ENCODE data around the gene TNP2.

TNP2 gene

DNA sequence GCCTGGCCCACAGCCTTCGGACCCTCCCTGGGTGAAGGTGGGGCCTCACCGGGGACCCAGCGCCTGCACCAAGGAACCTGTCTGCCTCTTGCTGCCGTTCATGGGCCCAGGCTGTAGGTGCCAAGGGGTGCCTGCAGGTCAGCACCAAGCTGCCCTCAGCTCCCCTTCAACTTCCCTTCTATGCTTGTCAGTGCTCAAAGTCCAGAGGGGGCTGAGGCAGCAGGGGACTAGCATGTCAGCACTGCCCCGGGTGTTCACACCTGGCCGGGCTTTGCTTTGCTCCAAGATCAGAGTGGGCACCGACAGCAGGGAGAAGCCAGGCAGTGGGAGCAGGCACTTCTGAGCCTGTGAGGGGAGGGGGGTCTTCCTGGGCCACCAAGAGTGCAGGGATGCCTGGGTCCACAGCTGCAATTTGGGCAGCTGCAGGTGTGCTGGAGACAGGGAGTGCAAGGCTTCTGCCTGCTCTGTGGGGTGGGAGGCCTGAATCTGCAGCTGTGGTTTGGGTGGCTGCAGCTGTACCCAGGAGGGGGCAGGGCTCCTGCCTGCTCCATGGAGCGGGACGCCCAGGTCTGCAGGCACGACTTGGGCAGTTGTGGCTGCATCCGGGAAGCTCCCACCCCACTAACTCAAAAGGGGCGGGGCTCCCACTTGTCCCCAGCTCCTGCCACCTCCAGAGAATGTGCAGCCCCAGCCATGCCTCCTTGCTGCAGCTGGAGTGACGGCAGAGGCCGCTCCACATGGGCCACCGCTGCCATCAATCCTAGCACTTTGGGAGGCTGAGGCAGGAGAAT is 39.6 kb upstream of the TNP2 start:
- ChIA-PET POLR2A (no interaction called here), CTCF (interaction anchor here (1.2 kb wide), 1 partner anchor 53 kb away, joined by 3 read pairs; the partner anchor contains the start of gene SOCS1)
- no peak for DNase-seq (ENCODE audit: low read depth, low spot score)
- no peak overlapping the region for H3K4me3 ChIP-seq (ENCODE audit: low read depth, low read length)
- TF ChIP-seq, protein P1, sequence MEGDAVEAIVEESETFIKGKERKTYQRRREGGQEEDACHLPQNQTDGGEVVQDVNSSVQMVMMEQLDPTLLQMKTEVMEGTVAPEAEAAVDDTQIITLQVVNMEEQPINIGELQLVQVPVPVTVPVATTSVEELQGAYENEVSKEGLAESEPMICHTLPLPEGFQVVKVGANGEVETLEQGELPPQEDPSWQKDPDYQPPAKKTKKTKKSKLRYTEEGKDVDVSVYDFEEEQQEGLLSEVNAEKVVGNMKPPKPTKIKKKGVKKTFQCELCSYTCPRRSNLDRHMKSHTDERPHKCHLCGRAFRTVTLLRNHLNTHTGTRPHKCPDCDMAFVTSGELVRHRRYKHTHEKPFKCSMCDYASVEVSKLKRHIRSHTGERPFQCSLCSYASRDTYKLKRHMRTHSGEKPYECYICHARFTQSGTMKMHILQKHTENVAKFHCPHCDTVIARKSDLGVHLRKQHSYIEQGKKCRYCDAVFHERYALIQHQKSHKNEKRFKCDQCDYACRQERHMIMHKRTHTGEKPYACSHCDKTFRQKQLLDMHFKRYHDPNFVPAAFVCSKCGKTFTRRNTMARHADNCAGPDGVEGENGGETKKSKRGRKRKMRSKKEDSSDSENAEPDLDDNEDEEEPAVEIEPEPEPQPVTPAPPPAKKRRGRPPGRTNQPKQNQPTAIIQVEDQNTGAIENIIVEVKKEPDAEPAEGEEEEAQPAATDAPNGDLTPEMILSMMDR (IDR thresholded peaks at IDR 0.05; ENCODE audit: insufficient read depth, low read length, missing control alignments): no peak

DNA sequence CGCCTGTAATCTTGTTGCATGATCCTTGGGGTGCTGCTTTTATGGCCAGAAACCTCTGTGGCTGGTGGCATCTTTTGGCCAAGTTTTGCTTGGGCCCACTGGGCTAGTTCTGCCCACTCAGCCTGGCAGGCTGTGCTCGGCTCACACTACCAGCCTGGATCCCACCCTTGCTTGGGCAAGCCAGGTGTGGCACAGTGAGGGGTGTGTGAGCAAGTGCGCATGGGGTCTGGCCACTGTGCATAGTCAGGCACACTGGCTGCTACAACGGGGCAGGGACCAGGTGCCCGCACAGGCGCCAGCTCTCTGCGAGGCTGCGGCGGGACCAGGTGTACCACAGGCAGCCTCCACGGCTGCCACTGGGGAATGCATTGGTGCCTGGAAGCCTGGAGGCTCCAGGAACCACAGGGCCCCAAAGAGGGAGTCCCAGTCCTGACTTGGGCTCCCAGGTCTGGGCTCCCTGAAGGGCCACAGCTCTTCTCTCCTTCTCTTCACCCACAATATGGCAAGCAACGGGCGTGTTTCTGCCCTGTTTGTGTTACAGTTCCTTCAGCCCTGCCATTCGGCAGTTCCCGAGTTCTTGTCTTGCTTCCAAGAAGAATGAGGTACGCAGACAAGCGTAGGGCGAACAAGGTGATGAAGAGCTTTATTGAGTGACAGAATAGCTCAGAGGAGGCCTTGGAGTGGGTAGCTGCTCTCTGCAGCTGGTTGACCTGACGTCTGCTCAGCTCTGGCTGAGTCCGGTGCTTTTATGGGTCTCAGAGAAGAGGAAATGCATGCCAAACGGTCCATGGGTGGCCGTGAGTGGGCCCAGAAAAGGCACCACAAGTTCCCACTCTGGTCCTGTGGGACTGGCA is 38.7 kb upstream of the TNP2 start:
- TF ChIP-seq, protein P1 (IDR thresholded peaks at IDR 0.05; ENCODE audit: insufficient read depth, low read length, missing control alignments): no peak
- ChIA-PET CTCF (interaction anchor here (1.2 kb wide), 1 partner anchor 52 kb away, joined by 3 read pairs; the partner anchor contains the start of gene SOCS1), POLR2A (no interaction called here)
- no peak overlapping the region for H3K4me3 ChIP-seq (ENCODE audit: low read depth, low read length)
- DNase-seq (ENCODE audit: low read depth, low spot score): no peak

DNA sequence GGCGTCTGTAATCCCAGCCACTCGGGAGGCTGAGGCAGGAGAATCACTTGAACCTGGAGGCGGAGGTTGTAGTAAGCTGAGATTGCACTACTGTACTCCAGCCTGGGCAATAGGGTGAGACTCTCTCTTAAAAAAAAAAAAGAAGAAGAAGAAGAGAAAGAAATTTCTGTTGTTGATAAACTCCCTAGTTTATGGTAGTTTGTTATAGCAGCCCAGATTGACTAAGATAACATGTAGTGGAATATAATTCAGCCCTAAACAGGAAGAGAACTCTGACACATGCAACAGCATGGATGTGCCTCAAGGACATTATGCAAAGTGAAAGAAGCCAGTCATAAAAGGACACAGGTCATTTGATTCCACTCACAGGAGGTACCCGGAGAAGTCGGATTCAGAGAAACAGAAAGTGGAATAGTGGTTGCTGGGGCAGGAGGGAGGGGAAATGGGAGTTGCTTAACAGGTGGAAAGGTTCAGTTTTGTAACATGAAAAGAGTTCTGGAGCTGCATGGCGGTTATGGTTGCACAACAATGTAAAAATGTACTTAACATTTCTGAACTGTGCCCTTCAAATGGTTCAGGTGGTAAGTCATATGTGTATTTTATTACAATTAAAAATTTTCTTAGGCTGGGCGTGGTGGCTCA is 38.0 kb upstream of the TNP2 start:
- ChIA-PET POLR2A (interaction anchor here (0.6 kb wide), 1 partner anchor 93 kb away, joined by 6 read pairs; no protein-coding TSS in a partner anchor), CTCF (no interaction called here)
- TF ChIP-seq, protein P1 (IDR thresholded peaks at IDR 0.05; ENCODE audit: insufficient read depth, low read length, missing control alignments): no peak
- DNase-seq (ENCODE audit: low read depth, low spot score): no peak
- H3K4me3 ChIP-seq (ENCODE audit: low read depth, low read length): no peak overlapping the region

DNA sequence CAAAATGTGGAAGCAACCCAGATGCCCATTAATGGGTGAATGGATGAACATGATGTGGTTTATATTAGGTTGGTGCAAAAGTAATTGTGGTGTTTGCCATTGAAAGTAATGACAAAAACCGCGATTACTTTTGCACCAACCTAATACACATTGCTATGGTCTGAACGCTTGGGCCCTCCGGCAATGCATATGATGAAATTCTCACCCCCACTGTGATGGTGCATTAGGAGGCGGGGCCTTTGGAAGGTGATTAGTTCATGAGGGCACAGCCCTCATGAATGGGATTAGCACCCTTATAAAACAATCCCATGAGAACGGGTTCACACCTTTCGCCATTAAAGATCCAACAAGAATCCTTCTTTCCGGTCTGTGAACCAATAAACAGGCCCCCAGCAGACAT is 37.3 kb upstream of the TNP2 start:
- H3K4me3 ChIP-seq (ENCODE audit: low read depth, low read length): no peak overlapping the region
- no peak for DNase-seq (ENCODE audit: low read depth, low spot score)
- POLR2A ChIA-PET: no interaction called here
- TF ChIP-seq, protein P1 (IDR thresholded peaks at IDR 0.05; ENCODE audit: insufficient read depth, low read length, missing control alignments): no peak
- CTCF ChIA-PET: no interaction called here

DNA sequence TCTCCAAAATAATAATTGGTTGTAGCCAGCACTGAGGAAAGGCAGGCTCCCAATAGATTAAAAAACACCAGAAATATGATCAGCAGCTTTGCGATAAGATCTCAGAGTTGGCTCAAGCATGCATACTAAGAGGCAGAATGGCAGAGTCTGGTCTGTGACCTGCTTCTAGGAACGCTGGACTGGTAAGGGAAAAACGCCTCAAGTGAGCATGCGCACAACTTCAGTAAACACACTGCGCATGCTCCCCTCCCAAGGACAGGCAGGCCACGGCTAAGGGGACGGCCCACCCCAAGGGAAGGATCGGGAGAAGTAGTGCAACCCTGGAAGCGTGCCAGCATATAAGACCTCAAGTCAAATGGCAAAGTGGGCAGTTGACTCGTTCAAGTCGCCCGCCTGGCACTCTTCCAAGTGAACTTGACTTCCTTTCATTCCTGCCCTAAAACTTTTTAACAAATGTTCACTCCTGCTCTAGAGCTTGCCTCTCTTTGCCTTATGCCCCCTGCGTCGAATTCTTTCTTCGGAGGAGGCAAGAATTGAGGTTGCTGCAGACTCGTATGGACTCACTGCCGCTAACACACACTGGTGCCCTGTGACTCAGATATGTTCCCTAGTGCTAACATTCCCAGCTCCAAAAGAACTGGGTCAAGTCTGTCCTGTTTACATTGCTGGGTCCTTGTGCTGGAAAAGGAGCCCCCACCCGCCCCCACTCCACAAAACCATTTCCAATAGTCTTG is 34.4 kb upstream of the TNP2 start:
- H3K4me3 ChIP-seq (ENCODE audit: low read depth, low read length): no peak overlapping the region
- DNase-seq (ENCODE audit: low read depth, low spot score): no peak
- ChIA-PET CTCF (no interaction called here), POLR2A (no interaction called here)
- TF ChIP-seq, protein P1 (IDR thresholded peaks at IDR 0.05; ENCODE audit: insufficient read depth, low read length, missing control alignments): no peak
